ENCODE results near the gene FBLL1.

The FBLL1 gene

GRCh38 chr5:168528521-168529373 lies at the start of gene FBLL1:
Gene FBLL1, plus strand, starts transcription at chr5:168529305. Its CDS starts 200 bp downstream, at chr5:168529505.
- TF ChIP-seq CTCF (IDR thresholded peaks at IDR 0.05; ENCODE audit: borderline replicate concordance, insufficient read depth, low read depth, low read length): no peak

GRCh38 chr5:168480601-168481000 lies 48.5 kb upstream of the FBLL1 start:
- TF ChIP-seq CTCF (IDR thresholded peaks at IDR 0.05; ENCODE audit: borderline replicate concordance, insufficient read depth, low read depth, low read length): no peak
- no peak overlapping the region for H3K4me3 ChIP-seq (ENCODE audit: low read depth, low read length)

More at GRCh38 chr5:168528521-168529373, at the start of gene FBLL1:
- H3K4me3 ChIP-seq (ENCODE audit: low read depth, low read length): no peak within 1 kb of the TSS

- no peak overlapping the region for H3K4me3 ChIP-seq (ENCODE audit: low read depth, low read length)
- no peak for TF ChIP-seq CTCF (IDR thresholded peaks at IDR 0.05; ENCODE audit: borderline replicate concordance, insufficient read depth, low read depth, low read length)
Observed at GRCh38 chr5:168481330-168481788, 47.7 kb upstream of the FBLL1 start.

GRCh38 chr5:168482361-168482760 lies 46.7 kb upstream of the FBLL1 start:
- TF ChIP-seq CTCF (IDR thresholded peaks at IDR 0.05; ENCODE audit: borderline replicate concordance, insufficient read depth, low read depth, low read length): no peak
- no peak overlapping the region for H3K4me3 ChIP-seq (ENCODE audit: low read depth, low read length)

- TF ChIP-seq CTCF (IDR thresholded peaks at IDR 0.05; ENCODE audit: borderline replicate concordance, insufficient read depth, low read depth, low read length): peak; percentile 97
- peak within 1 kb of the TSS; percentile 93 for H3K4me3 ChIP-seq (ENCODE audit: low read depth, low read length)
Observed at GRCh38 chr5:168486136-168486879, 42.8 kb upstream of the FBLL1 start, which contains the start of gene RARS1. Gene RARS1, plus strand, starts transcription at chr5:168486471. Its CDS starts 28 bp downstream, at chr5:168486499.

- H3K4me3 ChIP-seq (ENCODE audit: low read depth, low read length): no peak overlapping the region
- no peak for TF ChIP-seq CTCF (IDR thresholded peaks at IDR 0.05; ENCODE audit: borderline replicate concordance, insufficient read depth, low read depth, low read length)
Observed at GRCh38 chr5:168489059-168489458, 40.0 kb upstream of the FBLL1 start.
